ENCODE results near the gene ADAMTS8. TPM values are rescaled to one million over a fixed set of nuclear protein-coding genes. Genes with fewer than 3 reads are reported as not detected.

Gene ADAMTS8
- total RNA-seq, 4 donors from 2014 or later: 23.5 to 55.5 (median 29.8) TPM

DNA sequence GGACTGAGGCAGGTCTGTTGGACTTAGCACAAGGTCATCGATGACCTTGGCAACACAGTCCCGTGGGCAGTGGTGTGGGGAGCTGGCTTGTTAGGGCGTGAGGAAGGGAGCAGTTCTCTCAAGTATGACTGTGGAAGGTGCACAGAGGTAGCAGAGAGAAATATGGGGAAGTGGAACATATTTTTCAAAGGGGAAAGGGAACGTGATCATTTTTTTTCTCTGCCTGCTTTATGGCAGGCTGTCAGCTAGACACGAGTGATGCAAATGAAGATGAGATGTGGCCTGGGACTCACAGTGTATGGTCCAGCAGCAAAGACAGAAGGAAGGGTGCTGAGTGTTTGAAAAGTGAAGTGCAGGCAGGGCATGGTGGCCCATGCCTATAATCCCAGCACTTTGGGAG lies 30.6 kb downstream of the ADAMTS8 start:
- Histone ChIP-seq H3K9me3 (no peaks in the 10 kb centered on the region), H3K4me3 (no peak overlapping the region), H3K27me3 (no peaks in the 10 kb centered on the region), H3K27ac (replicated peaks in 1 of 4) (no peak overlapping the region), H3K36me3 (no peaks in the 10 kb centered on the region), H3K4me1 (peaks cover 16 to 31% (median 28%) of the 10 kb centered on the region in 4 donors)
- TF ChIP-seq EP300 (IDR thresholded peaks at IDR 0.05) (no peak), POLR2AphosphoS5 (IDR thresholded peaks at IDR 0.05) (no peak), POLR2A (IDR thresholded peaks at IDR 0.05; ENCODE audit: low read depth) (no peak)
- TF ChIP-seq, protein P1, sequence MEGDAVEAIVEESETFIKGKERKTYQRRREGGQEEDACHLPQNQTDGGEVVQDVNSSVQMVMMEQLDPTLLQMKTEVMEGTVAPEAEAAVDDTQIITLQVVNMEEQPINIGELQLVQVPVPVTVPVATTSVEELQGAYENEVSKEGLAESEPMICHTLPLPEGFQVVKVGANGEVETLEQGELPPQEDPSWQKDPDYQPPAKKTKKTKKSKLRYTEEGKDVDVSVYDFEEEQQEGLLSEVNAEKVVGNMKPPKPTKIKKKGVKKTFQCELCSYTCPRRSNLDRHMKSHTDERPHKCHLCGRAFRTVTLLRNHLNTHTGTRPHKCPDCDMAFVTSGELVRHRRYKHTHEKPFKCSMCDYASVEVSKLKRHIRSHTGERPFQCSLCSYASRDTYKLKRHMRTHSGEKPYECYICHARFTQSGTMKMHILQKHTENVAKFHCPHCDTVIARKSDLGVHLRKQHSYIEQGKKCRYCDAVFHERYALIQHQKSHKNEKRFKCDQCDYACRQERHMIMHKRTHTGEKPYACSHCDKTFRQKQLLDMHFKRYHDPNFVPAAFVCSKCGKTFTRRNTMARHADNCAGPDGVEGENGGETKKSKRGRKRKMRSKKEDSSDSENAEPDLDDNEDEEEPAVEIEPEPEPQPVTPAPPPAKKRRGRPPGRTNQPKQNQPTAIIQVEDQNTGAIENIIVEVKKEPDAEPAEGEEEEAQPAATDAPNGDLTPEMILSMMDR (IDR thresholded peaks at IDR 0.05): no peak
- DNase-seq (ENCODE audit: extremely low spot score): no peak
- intact Hi-C loops (cut with DNase I): no loop called here
- 92% methylated on average over 5 of the region's 5 CpGs for WGBS

DNA sequence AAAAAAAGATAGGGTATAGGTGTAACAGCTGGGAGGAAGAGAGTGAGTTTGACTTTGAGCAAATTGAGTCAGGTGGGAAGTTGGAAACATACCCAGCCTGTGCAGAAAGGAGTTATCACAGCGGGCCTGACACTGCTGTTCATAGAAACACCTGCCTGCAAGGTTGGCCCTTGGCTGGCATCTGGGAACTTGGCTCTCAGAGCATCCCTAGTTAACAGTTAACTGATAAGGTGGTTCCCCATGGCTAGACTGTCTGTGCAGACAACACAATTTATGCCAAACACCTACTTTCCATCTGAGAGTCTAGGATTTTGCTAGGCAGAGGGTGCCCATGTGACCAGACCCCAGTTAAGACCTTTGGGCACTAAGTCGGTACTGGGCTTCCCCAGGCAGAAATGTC lies 31.4 kb downstream of the ADAMTS8 start:
- intact Hi-C loops (cut with DNase I): no loop called here
- Histone ChIP-seq H3K27me3 (no peaks in the 10 kb centered on the region), H3K4me1 (peaks cover 11 to 31% (median 29%) of the 10 kb centered on the region in 4 donors), H3K4me3 (no peak overlapping the region), H3K9me3 (no peaks in the 10 kb centered on the region), H3K27ac (replicated peaks in 1 of 4) (no peak overlapping the region), H3K36me3 (no peaks in the 10 kb centered on the region)
- WGBS: 100% methylated on average over 2 of the region's 2 CpGs
- no peak for TF ChIP-seq EP300 (IDR thresholded peaks at IDR 0.05)
- TF ChIP-seq POLR2AphosphoS5 (IDR thresholded peaks at IDR 0.05): no peak
- no peak for TF ChIP-seq POLR2A (IDR thresholded peaks at IDR 0.05; ENCODE audit: low read depth)
- TF ChIP-seq, protein P1 (IDR thresholded peaks at IDR 0.05): no peak
- no peak for DNase-seq (ENCODE audit: extremely low spot score)

- no peak for DNase-seq (ENCODE audit: extremely low spot score)
- WGBS: 50% methylated on average over 2 of the region's 6 CpGs
- no peak overlapping the region for H3K27ac ChIP-seq (replicated peaks in 1 of 4)
- TF ChIP-seq POLR2AphosphoS5 (IDR thresholded peaks at IDR 0.05) (no peak), EP300 (IDR thresholded peaks at IDR 0.05) (no peak), POLR2A (IDR thresholded peaks at IDR 0.05; ENCODE audit: low read depth) (no peak)
- TF ChIP-seq, protein P1 (IDR thresholded peaks at IDR 0.05): no peak
- H3K4me3 ChIP-seq: no peak overlapping the region
- no peaks in the 10 kb centered on the region for H3K9me3 ChIP-seq
- H3K27me3 ChIP-seq: no peaks in the 10 kb centered on the region
- intact Hi-C loops (cut with DNase I): no loop called here
- H3K36me3 ChIP-seq: no peaks in the 10 kb centered on the region
- H3K4me1 ChIP-seq: peaks cover 4 to 38% (median 33%) of the 10 kb centered on the region in 4 donors
These were observed 33.8 kb downstream of the ADAMTS8 start for GRCh38 chr11:130394615-130395014.

GRCh38 chr11:130391711-130392110 lies 36.7 kb downstream of the ADAMTS8 start:
- H3K9me3 ChIP-seq: no peaks in the 10 kb centered on the region
- intact Hi-C loops (cut with DNase I): loop anchor here (2.0 kb wide), 2 partner anchors 37 to 505 kb away; partner anchors contain the start of gene ADAMTS8
- TF ChIP-seq POLR2A (IDR thresholded peaks at IDR 0.05; ENCODE audit: low read depth) (no peak), POLR2AphosphoS5 (IDR thresholded peaks at IDR 0.05) (peak; percentile 52 to 72)
- no peak overlapping the region for H3K4me3 ChIP-seq
- 36% methylated on average over 8 of the region's 8 CpGs for WGBS
- H3K4me1 ChIP-seq: peaks cover 8 to 45% (median 41%) of the 10 kb centered on the region in 4 donors
- DNase-seq (ENCODE audit: extremely low spot score): no peak
- H3K27ac ChIP-seq (replicated peaks in 1 of 4): peak overlapping the region; percentile 67 to 83 (median 78)
- H3K36me3 ChIP-seq: no peaks in the 10 kb centered on the region
- no peaks in the 10 kb centered on the region for H3K27me3 ChIP-seq

DNA sequence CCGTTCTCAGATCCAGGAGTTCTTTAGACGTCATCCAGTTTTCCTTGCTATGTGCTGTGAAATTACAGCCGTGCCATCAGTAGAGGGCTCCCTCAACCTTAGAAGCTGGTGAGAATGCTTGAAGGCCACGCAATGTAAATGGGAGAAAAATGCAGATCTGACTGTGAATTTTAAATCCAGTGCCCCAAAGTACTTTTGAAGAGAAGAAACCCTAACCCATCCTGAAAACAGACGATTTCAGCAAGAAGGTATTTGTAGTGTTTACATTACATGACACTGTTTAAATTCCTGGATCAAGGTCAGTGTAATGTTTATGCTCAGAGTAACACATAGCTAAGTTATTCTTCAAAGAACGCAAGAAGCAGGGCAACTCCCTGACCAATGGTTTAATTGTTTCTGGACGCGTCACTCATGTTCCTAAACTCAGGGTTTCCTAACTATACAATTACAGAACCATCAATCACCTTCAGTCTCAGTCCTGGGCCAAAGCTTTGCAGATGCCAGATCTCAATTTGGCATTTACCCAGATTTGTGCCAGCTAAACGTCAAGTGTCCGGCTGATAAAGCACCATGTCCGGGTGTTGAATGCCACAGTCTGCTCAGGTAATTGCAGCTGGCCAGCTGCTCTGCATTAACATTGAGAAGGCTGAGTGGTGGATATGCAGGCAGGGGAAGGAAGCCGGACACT lies 38.2 kb downstream of the ADAMTS8 start:
- TF ChIP-seq POLR2A (IDR thresholded peaks at IDR 0.05; ENCODE audit: low read depth) (no peak), EP300 (IDR thresholded peaks at IDR 0.05) (peak; percentile 85), POLR2AphosphoS5 (IDR thresholded peaks at IDR 0.05) (peak; percentile 62 to 91)
- TF ChIP-seq, protein P1 (IDR thresholded peaks at IDR 0.05): peak; percentile 51 to 65 (median 58)
- no peak for DNase-seq (ENCODE audit: extremely low spot score)
- no peak overlapping the region for H3K4me3 ChIP-seq
- H3K9me3 ChIP-seq: no peaks in the 10 kb centered on the region
- 35% methylated on average over 11 of the region's 12 CpGs for WGBS
- intact Hi-C loops (cut with DNase I): loop anchor here (2.0 kb wide), 2 partner anchors 39 to 507 kb away; partner anchors contain the start of gene ADAMTS8
- H3K27me3 ChIP-seq: no peaks in the 10 kb centered on the region
- H3K27ac ChIP-seq (replicated peaks in 1 of 4): peak overlapping the region; percentile 67 to 83 (median 78)
- no peaks in the 10 kb centered on the region for H3K36me3 ChIP-seq
- H3K4me1 ChIP-seq: peaks cover 8 to 45% (median 41%) of the 10 kb centered on the region in 4 donors

Measured in esophagus muscularis mucosa (tissue), 4 donors.